Limb (tissue), 2 donors: ENCODE data around the gene ATG9A.

Source experiments
- DNase-seq, 2 donors: peaks; one replicate each; pipeline ENCODE4 v3.0.0-alpha.2; 2016; ENCODE audit errors: extremely low spot score in 2 of 2

Gene ATG9A

DNA sequence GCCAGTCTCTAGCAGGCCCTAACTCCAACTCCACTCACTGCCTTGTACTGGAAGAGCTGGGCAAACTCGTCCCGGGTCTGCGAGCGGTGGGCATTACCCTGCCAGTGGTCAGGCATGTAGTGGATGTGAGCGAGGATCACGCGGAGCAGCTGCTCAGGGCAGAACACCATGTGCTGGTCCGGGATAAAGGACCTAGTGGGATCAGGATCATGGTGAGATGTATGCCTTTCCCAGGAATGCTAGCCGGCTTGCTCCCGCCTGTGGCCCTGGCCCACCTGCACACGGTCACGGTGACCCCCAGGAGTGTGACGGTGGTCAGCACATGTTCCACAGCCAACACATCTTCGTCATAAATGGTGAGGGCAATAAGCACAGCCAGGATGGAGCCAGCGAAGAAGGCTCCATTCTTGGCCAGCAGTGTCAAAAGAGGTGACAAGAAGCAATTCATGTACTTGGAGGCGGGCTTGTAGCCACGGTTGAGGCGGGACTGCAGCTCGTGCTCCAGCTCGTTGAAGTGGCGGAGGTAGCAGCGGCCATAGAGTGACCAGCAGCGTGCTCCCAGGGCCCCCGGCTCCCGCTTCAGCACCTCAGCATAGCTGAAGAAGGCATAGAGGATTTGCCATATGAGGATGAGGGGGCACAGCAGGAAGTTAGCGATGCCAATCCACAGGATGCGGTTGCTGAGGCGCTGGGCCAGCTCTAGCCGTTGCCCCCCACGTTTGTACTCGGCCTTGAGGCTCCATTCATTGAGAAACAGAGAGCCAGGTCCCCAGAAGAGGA lies 5.4 kb downstream of the ATG9A start:
- no peak for DNase-seq

DNA sequence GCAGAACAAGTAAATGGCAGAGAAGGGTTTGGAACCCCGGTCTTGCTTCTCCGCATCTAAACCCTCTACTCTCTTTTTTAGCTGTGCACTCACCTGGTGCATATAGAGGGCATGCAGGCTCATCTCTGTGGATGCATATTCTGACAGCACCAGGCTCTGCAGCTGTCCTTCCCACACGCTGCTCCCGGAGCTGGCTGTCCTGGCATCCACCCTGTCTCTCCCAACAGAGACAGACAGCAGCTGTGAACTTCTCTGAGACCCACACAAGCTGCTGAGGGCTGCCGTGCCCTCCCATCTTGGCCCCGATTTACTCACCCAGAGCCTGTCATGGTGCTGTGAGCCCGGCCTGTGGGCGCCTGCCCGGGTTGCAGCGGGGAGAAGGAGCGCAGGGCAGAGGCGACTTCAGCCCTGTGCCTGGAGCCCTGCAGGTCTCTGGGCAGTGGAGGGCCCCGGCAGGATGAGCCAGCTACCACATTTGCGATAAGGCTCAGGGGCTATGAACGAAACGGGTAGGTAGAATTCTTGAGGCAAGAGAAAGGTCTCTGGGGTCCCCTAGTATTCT lies 7.4 kb downstream of the ATG9A start:
- DNase-seq = no peak

DNA sequence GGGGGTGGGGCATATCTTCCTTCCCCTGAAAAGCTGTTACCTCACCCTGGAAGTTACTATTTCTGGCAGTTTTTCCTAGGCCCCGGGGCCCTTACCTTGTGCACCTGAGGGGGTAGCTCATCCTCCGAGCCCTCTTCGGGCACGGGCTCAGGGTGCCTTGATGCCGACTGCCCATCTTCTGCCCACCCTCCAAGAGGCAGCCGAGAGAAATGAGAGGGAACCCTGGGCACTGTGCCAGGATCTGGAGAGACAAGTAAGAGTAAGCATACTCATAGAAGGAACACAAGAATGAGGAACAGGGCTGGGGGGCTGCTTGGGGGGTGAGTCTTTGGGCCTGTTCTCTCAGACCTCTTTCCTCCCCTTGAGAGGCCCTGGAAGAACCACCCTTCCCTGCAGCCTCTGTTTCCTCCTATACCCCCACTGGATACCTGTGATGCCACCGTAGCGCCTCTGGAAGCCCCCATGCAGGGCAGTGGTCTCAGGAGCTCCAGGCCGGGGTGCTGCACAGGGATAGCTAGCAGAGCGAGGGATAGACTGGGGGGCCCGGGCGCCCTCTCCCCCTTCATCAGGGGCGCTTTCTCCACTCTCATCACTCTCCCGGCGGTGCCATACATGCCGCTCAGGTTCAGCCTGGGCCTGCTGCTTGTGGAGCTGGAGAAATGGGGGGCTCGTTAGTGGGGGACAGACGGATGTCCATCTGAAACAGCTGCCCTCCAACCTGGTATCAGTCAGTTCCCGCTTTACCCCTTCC lies 8.6 kb downstream of the ATG9A start:
- no peak for DNase-seq

DNA sequence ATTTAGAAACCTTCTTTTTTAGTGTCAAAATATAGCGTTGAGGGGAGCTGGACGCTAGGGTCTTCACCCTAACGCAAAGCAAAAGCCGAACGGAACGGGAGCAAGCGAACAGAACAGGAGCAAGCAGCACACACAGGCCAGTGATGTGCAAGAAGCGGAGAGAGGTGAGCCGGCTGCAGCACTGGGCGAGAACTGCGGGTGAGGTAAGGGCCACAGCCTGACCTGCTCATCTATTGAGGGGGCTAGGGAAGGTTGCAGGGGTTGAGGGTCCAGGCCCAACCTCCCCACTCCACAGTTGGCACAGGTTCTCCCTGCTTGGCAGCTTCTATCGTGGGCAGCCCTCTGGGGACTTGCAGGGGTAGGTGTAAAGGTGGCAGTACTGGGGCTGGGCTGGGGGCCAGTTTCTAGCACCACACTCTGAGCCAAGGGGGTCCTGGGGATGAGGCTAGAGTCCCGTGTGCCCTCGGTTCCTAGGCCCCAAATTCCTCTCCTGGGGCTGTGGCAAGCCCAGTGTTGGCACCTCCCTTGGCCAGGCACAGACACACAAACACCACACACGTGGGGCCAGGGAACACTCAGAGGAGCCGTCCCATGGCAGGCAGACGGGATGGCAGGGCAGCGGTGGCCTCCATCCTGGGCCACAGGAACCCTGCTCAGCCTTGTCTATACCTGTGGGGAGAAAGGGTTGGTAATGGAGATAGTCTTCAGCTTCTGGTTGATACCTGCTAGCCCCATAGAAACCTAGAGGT lies 9.5 kb downstream of the ATG9A start:
- DNase-seq = no peak

DNA sequence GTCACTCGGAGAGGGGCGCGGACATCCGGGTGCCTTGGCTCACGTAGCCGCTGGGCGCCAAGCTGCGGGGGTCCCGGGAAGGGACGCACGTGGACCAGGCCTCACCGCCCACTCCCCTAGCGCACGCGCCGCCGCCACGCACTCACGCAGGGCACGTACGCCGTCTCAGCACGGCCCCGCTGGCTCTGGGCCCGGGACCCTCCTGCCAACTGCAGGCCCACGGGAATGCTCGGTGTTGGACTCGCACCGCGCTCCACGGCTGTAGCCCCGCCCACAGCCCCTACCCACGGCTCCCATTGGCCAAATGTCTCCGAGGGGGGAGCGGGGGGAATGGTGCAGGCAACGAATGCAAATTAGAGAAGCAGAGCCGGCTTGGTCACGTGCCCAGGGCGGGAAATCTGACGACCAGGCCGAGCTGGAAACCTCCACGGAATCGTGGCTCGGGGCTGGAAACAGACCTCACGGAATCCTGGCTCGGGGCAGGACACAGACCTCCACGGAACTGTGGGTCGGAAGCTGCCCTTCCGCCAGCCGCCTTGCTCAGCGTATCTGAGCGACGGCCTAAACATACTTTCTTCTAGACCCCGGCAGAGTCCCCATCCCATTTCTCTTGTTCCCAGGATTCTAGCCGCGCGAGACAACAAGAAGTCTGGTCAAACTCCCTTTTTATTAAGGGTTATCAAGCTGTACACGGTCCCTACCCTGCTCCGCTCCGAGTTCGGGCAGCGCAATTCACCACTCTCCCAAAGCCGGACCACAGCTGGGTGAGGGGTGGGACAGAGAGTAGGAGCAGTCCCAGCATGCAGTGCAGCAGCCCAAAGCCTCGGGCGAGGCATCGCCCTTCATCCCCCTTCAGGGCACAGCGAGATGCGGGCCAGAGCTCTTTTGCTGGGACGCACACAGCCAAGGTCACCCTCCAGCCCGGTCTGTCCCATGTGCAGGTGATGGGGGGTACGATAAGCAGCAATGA lies 10.4 kb downstream of the ATG9A start, which contains the start of gene ABCB6:
Gene ABCB6, minus strand, starts transcription at position 227 of the 970 bp plus-strand sequence. CDS start 285 bp downstream, outside the sequence.
- DNase-seq = peak; percentile 97 to 99

DNA sequence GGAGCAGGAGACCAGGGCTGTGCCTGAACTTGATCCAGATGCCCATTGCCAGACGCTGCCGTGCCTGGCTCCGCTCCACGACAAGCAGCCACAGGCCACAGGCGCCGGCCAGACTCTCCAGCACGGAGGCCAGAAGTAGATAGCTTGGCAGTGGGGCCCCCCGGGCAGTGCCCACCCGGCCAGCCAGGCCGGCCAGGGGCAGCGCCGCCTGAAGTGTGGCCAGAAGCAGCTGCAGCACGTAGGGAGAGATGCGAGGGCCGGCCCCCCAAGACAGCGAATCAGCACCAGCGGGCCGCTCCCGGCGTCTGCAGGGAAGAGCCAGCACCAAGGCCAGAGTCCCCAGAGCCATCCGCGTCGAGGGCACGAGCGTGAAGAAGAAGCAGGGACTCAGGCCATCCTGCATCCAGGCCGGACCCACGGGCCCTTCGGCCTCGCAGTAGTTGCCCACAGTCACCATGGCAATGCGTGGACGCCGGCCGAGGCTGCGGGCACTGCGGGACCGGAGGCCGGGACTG lies 11.2 kb downstream of the ATG9A start:
- DNase-seq = peak in 1 of 2 donors; percentile 46

DNA sequence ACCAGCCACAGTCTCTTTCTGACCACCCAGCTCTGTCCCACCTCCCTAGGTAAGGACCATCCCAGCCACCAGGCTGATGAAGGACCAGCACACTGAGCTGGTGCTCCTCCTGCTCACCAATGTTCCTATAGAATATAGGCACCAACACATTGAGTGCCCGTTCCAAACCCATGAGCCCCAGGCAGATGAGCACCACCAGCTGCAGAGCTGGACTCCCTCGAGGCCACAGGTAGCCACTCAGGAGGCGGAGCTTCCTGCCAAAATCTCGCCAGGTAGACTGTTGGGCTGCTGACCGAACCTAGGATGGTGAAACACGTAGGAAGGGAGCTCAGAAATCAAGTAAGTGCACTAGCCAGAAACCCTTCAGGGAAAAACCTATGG lies 12.9 kb downstream of the ATG9A start:
- DNase-seq = no peak

DNA sequence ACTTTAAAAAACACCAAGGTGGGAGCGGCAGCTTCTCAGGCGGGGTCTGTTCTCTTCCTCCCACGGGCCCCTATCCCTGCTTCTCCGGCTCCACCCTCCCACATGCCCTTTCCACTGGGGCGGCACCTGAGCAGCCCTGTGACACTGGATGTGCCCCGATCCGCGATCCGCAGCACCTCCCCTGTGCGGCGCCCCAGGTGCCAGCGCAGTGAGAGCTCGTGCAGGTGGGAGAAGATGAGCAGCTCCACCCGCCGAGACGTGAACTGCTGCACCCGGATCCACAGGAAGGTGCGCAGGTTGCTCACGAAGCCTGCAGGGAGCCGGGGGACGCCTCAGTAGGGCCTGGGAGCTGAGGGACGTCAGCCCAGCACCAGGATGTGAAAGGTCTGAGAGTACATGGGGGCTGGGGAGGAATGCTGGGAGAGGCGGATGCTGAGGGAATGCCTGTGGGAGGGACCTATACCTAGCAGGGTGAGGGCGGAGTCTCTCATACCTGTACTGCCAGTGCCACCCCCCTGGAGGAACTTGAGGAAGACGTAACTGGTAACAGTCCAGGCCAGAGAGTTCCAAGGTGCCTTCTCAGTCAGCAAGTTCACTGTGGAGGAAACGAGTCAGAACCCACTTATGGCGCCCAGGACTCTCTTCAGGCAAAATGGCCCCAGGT lies 13.4 kb downstream of the ATG9A start:
- DNase-seq = no peak

DNA sequence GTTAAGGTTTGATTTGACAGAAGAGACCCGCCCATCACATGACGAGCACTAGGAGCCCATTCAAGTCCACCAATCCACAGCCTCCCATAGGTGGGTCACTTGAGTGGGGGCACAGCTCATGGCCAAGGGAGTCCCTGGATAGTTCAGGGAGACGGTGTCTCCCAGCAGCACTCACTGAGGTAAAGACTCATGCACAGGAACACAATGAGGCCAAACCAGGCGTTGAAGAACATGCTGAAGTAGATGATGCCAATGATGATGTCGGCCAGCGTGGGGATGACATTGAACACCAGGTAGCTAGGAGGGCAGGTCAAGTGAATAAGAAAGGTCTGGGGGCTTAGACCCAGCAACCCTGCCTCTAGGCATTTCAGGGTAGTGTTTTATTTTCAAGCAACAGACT lies 14.7 kb downstream of the ATG9A start:
- no peak for DNase-seq

DNA sequence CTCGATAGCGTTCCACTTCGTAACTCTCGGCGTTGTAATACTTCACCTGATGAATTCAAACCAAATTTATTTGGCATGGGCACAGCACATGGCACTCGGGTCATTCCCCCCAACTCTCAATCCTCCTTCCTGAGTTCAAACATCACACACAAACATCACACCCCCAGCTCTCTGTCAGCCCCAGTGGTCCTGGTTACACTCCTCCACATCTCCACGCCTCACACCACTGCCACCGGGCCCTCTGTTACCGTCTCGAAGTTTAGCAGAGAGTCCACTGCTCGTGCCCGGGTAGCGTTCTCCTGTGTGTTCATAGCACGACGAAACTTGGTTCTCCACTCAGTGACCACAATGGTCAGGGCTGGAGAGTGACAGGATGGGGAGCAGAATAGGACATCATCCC lies 15.3 kb downstream of the ATG9A start:
- DNase-seq = no peak

DNA sequence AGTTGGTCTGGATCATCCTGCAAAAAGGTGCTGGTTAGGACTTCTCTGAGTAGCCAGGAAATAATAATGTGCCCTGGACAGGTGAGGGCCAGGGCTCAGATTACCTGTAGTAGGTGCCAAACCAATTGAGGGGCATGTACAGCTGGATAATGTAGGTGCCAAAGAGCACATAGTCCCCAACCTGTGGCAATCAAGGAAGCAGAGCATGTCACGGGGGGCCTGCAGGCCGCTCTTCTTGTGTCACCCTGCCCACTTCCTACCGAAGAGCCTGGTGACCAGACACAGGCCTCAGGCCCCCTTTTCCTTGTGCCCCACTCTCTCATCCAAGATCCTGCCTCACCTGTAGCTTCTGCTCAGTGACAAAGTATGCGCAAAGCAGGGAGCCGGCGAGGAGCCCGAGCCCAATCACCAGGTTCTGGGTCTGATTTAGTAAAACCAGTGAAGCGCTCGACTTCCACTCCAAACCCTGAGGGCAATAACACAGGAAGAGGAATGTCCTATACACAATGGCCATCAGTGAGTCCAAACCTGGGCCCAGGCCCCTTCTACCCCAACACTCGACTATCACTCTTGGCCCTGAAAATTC lies 15.9 kb downstream of the ATG9A start:
- DNase-seq = no peak

DNA sequence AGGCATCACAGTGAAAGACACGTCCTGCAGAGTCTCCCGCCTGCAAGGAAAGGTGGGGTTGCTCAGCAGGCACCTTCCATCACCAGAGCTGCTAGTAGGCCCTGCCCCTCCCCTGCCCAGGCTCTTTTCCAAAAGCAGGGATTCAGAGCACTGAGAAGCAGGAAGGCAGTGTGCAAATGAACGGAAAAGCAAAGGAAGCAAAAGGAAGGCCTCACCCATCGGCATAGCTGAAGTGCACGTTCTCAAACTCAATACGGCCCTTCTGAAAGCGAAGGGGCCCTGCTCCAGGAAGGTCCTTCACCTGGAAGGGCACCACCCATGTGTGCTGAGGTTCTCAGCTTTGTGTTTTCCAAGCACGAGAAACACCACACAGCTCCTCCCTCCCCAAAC lies 16.4 kb downstream of the ATG9A start:
- no peak for DNase-seq

DNA sequence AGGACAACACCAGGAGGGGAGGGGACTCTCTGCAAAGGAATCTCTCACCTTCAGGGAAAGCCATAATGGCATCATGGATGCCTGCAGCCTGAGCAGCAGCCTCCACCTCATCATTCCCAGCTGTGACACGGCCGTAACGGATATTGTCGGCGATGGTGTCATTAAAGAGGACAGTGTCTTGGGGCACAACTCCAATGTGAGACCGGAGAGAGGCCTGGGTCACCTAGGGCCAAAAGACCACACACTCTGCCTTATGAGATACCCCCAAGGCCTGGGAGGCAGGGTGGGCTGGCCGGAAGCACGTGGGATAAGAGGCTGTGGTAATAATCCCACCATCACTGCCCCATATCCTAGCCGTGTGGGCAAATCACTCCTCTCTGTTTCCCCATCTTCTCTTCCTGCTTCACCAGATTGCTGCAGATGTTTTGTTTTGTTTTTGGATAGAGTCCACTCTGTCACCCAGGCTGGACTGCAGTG lies 18.5 kb downstream of the ATG9A start:
- DNase-seq = no peak

DNA sequence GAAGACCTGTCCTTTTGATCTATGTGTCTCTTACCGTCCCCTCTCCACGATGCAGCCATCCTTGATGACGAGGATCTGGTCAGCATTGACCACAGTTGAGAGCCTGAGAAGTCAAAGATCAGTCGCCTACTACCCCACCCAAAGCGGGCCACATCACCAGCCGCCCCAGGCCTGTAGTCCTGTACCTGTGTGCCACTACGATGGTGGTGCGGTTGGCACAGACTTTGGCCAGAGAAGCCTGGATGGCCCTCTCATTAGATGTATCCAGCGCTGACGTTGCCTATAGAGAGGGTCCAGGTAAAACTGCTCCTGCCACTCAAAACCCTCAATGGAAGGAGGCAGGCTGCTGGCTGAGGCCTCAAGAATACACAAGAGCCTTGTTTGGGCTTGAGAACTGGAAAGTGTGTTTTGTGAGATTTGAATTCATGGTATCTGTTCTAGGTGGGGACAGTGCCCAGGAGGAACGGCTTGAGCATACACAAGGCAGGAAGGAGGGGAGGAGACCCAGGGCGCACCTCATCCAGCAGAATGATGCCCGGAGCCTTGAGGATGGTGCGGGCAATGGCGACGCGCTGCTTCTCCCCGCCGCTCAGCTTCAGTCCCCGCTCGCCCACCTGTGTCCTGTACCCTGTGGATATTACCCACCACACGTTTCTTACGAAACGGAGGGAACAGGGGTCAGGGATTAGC lies 19.1 kb downstream of the ATG9A start:
- DNase-seq = no peak

DNA sequence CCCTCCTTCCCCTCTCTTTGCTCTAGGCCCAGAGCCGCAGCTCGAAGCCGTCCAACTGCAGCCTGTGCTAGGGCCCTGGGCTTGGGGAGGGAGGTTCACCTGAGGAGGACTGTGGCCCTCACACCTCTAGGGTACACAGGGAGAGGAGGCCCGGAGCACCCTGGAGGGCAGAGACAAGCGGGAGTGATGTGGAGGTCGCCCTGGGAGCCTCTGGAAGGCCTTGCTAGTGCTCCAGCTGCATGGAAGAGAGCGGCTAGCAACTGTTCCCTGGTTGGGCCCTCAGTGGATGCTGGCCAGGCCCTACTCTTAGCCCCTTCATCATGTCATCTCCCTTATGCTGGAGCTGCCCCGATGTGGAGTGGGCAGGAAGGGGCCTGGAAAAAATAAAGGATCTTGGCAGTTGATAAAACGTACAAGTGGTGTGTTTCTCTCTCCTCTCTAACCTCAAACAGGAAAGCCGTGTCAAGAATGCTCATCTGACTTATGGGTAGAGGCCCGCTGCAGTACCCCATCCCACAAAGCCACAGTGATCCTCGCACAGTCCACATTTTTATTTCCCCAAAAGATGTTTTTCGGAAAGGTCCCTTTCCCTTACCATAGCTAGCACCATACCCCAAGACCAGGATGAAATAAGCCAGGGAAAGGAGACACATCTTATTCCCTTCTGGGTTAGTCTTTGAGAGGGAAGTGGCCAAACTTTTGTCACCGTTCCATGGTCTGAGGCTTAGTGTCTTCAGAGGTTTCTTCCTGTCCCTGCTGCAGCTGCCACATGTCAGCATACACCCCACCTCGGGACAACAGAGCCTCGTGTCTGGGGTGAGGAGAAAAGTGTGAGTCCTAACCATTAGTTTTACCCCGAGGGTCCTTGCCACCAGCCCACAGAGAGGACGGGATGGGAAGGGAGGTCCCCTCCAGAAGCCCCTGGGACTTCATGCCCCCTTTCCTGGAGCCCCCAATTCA lies 19.9 kb downstream of the ATG9A start:
- DNase-seq = no peak

DNA sequence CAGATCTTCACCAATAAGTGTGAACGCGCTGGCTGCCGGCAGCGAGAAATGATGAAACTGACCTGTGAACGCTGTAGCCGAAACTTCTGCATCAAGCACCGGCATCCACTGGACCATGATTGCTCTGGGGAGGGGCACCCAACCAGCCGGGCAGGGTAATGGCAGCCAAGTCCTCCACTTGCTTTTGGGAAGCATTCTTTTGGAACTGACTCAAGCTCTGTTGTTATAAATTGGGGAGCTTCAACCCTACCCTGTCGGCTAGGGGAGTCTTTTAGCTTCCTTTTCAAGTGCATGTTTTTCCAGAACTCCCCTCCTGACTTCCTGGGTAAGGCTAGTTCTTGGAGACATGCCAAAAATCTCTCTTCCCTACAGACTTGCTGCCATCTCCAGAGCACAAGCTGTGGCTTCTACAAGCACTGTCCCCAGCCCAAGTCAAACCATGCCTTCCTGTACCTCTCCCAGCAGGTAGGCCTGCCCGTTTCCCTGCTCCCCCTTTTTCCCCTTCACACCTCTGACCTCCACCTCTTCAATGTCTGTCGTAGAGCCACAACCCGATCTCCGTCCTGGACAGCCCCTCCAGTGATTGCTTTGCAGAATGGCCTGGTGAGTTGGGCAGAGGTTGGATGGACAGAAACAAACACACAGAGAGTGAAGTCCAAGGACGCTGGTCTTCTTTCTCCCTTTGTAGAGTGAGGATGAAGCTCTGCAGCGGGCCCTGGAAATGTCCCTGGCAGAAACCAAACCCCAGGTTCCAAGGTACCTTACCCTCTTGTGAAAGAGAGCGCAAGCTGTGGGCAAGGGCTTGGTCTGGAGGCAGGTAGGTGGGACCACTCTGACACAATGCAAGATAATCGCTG lies 21.3 kb downstream of the ATG9A start:
- DNase-seq = no peak
